ENCODE results near the gene OR56A1. TPM values are rescaled to one million over a fixed set of nuclear protein-coding genes. Genes with fewer than 3 reads are reported as not detected.

Gene OR56A1, protein sequence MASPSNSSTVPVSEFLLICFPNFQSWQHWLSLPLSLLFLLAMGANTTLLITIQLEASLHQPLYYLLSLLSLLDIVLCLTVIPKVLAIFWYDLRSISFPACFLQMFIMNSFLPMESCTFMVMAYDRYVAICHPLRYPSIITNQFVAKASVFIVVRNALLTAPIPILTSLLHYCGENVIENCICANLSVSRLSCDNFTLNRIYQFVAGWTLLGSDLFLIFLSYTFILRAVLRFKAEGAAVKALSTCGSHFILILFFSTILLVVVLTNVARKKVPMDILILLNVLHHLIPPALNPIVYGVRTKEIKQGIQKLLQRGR
- 0.14 to 0.35 TPM (median 0.14 TPM) in 3 replicates for total RNA-seq (2021)
- Bru-seq, nascent RNA, result percentile 41 among the genes with signal in this experiment
- long read RNA-seq, experiment 1, result 0 reads
- long read RNA-seq, experiment 2, result 0 reads
- long read RNA-seq, experiment 3, result 0 reads

DNA sequence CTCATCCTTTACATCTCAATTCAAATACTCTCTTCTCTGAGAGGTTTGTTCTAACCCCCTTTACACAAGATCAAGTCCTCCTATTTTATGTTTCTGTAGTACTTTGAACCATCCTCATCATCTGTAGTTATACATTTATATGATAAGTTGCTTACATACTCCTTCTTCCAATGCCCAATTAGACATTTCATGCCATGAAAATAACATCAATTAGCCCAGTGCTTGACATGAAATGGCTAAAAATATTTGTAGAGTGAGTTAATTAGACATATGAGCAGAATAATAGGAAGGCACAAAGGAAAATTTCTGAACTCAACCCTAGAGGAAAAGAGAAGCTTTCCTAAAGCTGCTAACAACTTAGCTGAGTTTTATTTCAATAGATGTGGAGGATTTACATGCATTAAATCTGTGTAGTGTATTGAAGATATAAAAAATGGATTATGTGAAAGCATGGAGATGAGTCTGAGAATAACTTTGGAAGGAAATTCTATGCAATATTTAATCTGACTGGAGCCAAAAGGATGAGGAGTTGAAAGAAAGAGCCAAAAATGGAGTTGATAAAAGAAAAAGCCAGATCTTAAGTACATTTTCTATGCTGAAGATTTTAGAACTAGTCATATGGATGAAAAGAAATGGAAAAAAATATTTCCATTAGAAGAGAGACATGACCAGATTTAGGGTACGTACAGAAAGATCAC, at the start of gene OR56A1:
TSS of gene OR56A1 (minus strand) at position 51 of the 698 bp plus-strand sequence. CDS start 3,066 bp downstream, outside the sequence.
- DNase-seq (ENCODE audit: low spot score), result no peak
- H3K9me3 Mint-ChIP-seq, result no peaks in the 10 kb centered on the region
- ChIA-PET CTCF (interaction anchor here (1.9 kb wide), 1 partner anchor 323 kb away, joined by 7 read pairs; no protein-coding TSS in a partner anchor), POLR2A (no interaction called here)
- ATAC-seq, result no peak
- H3K36me3 Mint-ChIP-seq, result no peaks in the 10 kb centered on the region
- H3K27me3 Mint-ChIP-seq (ENCODE audit: low read depth), result no peaks in the 10 kb centered on the region
- no peak for TF ChIP-seq ZNF423 (CRISPR knock-in tag; IDR thresholded peaks at IDR 0.05)
- H3K4me3 Mint-ChIP-seq, result no peak within 1 kb of the TSS
- no peak within 1 kb of the TSS for H3K27ac Mint-ChIP-seq
- H3K4me1 Mint-ChIP-seq, result no peaks in the 10 kb centered on the region

DNA sequence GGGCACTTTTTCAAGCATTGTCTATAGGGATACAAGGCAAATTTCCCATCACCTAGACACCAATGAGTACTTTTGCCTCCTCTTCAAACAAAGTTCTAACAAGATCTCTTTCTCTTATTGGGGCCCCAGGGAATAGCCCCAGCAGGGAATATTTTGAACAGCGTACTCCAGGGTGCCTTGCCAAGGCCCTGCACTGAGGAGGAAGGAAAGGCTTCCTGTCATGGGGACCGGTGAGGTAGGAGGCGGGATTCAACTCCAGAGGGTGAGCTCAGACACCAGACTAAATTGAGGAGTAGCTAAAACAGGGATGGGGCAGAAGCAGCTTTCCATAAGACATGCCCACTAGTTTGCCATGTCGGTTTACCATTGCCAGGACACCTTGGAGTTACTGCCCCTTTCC, 48.9 kb upstream of the OR56A1 start:
- Mint-ChIP-seq H3K4me1 (peaks cover 21% of the 10 kb centered on the region), H3K36me3 (peaks cover 36% of the 10 kb centered on the region), H3K27ac (no peak overlapping the region), H3K4me3 (no peak overlapping the region), H3K27me3 (ENCODE audit: low read depth) (peaks cover 9% of the 10 kb centered on the region), H3K9me3 (peaks cover 35% of the 10 kb centered on the region)
- no peak for ATAC-seq
- TF ChIP-seq, protein P1, sequence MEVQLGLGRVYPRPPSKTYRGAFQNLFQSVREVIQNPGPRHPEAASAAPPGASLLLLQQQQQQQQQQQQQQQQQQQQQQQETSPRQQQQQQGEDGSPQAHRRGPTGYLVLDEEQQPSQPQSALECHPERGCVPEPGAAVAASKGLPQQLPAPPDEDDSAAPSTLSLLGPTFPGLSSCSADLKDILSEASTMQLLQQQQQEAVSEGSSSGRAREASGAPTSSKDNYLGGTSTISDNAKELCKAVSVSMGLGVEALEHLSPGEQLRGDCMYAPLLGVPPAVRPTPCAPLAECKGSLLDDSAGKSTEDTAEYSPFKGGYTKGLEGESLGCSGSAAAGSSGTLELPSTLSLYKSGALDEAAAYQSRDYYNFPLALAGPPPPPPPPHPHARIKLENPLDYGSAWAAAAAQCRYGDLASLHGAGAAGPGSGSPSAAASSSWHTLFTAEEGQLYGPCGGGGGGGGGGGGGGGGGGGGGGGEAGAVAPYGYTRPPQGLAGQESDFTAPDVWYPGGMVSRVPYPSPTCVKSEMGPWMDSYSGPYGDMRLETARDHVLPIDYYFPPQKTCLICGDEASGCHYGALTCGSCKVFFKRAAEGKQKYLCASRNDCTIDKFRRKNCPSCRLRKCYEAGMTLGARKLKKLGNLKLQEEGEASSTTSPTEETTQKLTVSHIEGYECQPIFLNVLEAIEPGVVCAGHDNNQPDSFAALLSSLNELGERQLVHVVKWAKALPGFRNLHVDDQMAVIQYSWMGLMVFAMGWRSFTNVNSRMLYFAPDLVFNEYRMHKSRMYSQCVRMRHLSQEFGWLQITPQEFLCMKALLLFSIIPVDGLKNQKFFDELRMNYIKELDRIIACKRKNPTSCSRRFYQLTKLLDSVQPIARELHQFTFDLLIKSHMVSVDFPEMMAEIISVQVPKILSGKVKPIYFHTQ (CRISPR knock-in tag; IDR thresholded peaks at IDR 0.05), result no peak
- TF ChIP-seq NFATC4 (CRISPR knock-in tag; IDR thresholded peaks at IDR 0.05) (no peak), KAT7 (CRISPR knock-in tag; IDR thresholded peaks at IDR 0.05; ENCODE audit: borderline replicate concordance) (no peak), GTF2I (CRISPR knock-in tag; conservative IDR thresholded peaks at IDR 0.05) (no peak), ZNF416 (CRISPR knock-in tag; IDR thresholded peaks at IDR 0.05) (no peak), SP1 (CRISPR knock-in tag; conservative IDR thresholded peaks at IDR 0.05) (no peak), ZNF232 (CRISPR knock-in tag; IDR thresholded peaks at IDR 0.05) (no peak), ZNF263 (CRISPR knock-in tag; IDR thresholded peaks at IDR 0.05; ENCODE audit: low read depth) (no peak), MXD4 (CRISPR knock-in tag; IDR thresholded peaks at IDR 0.05; ENCODE audit: borderline replicate concordance) (no peak), ZNF423 (CRISPR knock-in tag; IDR thresholded peaks at IDR 0.05) (no peak)
- TF ChIP-seq, protein P2, sequence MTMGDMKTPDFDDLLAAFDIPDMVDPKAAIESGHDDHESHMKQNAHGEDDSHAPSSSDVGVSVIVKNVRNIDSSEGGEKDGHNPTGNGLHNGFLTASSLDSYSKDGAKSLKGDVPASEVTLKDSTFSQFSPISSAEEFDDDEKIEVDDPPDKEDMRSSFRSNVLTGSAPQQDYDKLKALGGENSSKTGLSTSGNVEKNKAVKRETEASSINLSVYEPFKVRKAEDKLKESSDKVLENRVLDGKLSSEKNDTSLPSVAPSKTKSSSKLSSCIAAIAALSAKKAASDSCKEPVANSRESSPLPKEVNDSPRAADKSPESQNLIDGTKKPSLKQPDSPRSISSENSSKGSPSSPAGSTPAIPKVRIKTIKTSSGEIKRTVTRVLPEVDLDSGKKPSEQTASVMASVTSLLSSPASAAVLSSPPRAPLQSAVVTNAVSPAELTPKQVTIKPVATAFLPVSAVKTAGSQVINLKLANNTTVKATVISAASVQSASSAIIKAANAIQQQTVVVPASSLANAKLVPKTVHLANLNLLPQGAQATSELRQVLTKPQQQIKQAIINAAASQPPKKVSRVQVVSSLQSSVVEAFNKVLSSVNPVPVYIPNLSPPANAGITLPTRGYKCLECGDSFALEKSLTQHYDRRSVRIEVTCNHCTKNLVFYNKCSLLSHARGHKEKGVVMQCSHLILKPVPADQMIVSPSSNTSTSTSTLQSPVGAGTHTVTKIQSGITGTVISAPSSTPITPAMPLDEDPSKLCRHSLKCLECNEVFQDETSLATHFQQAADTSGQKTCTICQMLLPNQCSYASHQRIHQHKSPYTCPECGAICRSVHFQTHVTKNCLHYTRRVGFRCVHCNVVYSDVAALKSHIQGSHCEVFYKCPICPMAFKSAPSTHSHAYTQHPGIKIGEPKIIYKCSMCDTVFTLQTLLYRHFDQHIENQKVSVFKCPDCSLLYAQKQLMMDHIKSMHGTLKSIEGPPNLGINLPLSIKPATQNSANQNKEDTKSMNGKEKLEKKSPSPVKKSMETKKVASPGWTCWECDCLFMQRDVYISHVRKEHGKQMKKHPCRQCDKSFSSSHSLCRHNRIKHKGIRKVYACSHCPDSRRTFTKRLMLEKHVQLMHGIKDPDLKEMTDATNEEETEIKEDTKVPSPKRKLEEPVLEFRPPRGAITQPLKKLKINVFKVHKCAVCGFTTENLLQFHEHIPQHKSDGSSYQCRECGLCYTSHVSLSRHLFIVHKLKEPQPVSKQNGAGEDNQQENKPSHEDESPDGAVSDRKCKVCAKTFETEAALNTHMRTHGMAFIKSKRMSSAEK (CRISPR knock-in tag; IDR thresholded peaks at IDR 0.05; ENCODE audit: borderline replicate concordance), result no peak
- TF ChIP-seq, protein P3, sequence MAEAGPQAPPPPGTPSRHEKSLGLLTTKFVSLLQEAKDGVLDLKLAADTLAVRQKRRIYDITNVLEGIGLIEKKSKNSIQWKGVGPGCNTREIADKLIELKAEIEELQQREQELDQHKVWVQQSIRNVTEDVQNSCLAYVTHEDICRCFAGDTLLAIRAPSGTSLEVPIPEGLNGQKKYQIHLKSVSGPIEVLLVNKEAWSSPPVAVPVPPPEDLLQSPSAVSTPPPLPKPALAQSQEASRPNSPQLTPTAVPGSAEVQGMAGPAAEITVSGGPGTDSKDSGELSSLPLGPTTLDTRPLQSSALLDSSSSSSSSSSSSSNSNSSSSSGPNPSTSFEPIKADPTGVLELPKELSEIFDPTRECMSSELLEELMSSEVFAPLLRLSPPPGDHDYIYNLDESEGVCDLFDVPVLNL (CRISPR knock-in tag; IDR thresholded peaks at IDR 0.05; ENCODE audit: borderline replicate concordance, low read depth), result no peak
- TF ChIP-seq, protein P4, sequence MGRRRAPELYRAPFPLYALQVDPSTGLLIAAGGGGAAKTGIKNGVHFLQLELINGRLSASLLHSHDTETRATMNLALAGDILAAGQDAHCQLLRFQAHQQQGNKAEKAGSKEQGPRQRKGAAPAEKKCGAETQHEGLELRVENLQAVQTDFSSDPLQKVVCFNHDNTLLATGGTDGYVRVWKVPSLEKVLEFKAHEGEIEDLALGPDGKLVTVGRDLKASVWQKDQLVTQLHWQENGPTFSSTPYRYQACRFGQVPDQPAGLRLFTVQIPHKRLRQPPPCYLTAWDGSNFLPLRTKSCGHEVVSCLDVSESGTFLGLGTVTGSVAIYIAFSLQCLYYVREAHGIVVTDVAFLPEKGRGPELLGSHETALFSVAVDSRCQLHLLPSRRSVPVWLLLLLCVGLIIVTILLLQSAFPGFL (CRISPR knock-in tag; IDR thresholded peaks at IDR 0.05; ENCODE audit: borderline replicate concordance), result no peak
- TF ChIP-seq, protein P5, sequence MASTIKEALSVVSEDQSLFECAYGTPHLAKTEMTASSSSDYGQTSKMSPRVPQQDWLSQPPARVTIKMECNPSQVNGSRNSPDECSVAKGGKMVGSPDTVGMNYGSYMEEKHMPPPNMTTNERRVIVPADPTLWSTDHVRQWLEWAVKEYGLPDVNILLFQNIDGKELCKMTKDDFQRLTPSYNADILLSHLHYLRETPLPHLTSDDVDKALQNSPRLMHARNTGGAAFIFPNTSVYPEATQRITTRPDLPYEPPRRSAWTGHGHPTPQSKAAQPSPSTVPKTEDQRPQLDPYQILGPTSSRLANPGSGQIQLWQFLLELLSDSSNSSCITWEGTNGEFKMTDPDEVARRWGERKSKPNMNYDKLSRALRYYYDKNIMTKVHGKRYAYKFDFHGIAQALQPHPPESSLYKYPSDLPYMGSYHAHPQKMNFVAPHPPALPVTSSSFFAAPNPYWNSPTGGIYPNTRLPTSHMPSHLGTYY (CRISPR knock-in tag; IDR thresholded peaks at IDR 0.05), result no peak
- TF ChIP-seq, protein P6, sequence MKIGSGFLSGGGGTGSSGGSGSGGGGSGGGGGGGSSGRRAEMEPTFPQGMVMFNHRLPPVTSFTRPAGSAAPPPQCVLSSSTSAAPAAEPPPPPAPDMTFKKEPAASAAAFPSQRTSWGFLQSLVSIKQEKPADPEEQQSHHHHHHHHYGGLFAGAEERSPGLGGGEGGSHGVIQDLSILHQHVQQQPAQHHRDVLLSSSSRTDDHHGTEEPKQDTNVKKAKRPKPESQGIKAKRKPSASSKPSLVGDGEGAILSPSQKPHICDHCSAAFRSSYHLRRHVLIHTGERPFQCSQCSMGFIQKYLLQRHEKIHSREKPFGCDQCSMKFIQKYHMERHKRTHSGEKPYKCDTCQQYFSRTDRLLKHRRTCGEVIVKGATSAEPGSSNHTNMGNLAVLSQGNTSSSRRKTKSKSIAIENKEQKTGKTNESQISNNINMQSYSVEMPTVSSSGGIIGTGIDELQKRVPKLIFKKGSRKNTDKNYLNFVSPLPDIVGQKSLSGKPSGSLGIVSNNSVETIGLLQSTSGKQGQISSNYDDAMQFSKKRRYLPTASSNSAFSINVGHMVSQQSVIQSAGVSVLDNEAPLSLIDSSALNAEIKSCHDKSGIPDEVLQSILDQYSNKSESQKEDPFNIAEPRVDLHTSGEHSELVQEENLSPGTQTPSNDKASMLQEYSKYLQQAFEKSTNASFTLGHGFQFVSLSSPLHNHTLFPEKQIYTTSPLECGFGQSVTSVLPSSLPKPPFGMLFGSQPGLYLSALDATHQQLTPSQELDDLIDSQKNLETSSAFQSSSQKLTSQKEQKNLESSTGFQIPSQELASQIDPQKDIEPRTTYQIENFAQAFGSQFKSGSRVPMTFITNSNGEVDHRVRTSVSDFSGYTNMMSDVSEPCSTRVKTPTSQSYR (CRISPR knock-in tag; IDR thresholded peaks at IDR 0.05), result no peak
- DNase-seq (ENCODE audit: low spot score), result no peak
- ChIA-PET CTCF (interaction anchor here (1.3 kb wide), 1 partner anchor 179 kb away, joined by 4 read pairs; no protein-coding TSS in a partner anchor), POLR2A (no interaction called here)

Measured in WTC11 (cell line).